CD14-positive monocyte (primary cell): Measurements from ENCODE around the gene ZBTB7C. TPM values are rescaled to one million over a fixed set of nuclear protein-coding genes. Genes with fewer than 3 reads are reported as not detected.

Experiments used
- DNase-seq, 3 donors: peaks; one replicate each; pipeline ENCODE4 v3.0.0-alpha.2; 2011 to 2022
- H2AFZ ChIP-seq: 2 replicates; pipeline ENCODE4 v1.6.0; 2012; ENCODE audit warnings: mild to moderate bottlenecking, low read depth, low read length, inconsistent platforms; ENCODE audit not compliant: insufficient read depth, poor library complexity, severe bottlenecking
- H3K27ac ChIP-seq, 2 donors: 1 replicate in 1 of 2; 2 replicates in 1 of 2; pipeline ENCODE4 v1.5.1; 2012 to 2013; ENCODE audit warnings: low read length in 2 of 2, control low read depth in 1 of 2, inconsistent platforms in 1 of 2, low read depth in 1 of 2, mild to moderate bottlenecking in 1 of 2
- H3K27me3 ChIP-seq, 2 donors: one replicate each; pipeline versions ENCODE4 v1.6.0 to v1.6.1; 2011 to 2013; ENCODE audit warnings: low read length in 2 of 2; ENCODE audit not compliant: control insufficient read depth in 2 of 2, insufficient read depth in 2 of 2
- H3K36me3 ChIP-seq, 2 donors: replicated peaks in 1 of 2; 1 replicate in 1 of 2; 2 replicates in 1 of 2; pipeline versions ENCODE4 v1.5.1 to v1.6.1; 2012 to 2013; ENCODE audit warnings: low read length in 2 of 2, control low read depth in 1 of 2, inconsistent platforms in 1 of 2, mild to moderate bottlenecking in 1 of 2; ENCODE audit not compliant: insufficient read depth in 2 of 2, control insufficient read depth in 1 of 2
- H3K4me1 ChIP-seq, 2 donors: 1 replicate in 1 of 2; 2 replicates in 1 of 2; pipeline versions ENCODE4 v1.5.1 to v1.6.1; 2012 to 2013; ENCODE audit warnings: low read length in 2 of 2, control low read depth in 1 of 2, inconsistent platforms in 1 of 2, mild to moderate bottlenecking in 1 of 2, moderate library complexity in 1 of 2; ENCODE audit not compliant: insufficient read depth in 2 of 2, control insufficient read depth in 1 of 2
- H3K4me2 ChIP-seq: replicated peaks from 2 replicates; pipeline ENCODE3; 2012; ENCODE audit warnings: low read length, moderate library complexity, mild to moderate bottlenecking; ENCODE audit not compliant: poor library complexity, severe bottlenecking; ENCODE audit errors: extremely low read depth
- H3K4me3 ChIP-seq, 3 experiments: fragments of 200-600 bp in 1 of 3; sonication (generic) in 1 of 3; replicated peaks in 1 of 3; 1 replicate in 2 of 3; 2 replicates in 1 of 3; pipeline ENCODE4 v1.5.1; 2011 to 2013; ENCODE audit warnings: low read length in 3 of 3, mild to moderate bottlenecking in 3 of 3, control low read depth in 2 of 3, low read depth in 2 of 3, inconsistent platforms in 1 of 3, moderate library complexity in 1 of 3
- H3K79me2 ChIP-seq: 2 replicates; pipeline ENCODE4 v1.6.0; 2012; ENCODE audit warnings: mild to moderate bottlenecking, control low read depth, inconsistent platforms, low read length, moderate library complexity; ENCODE audit not compliant: insufficient read depth
- H3K9ac ChIP-seq: 2 replicates; pipeline ENCODE4 v1.6.0; 2017; ENCODE audit warnings: low read length, mild to moderate bottlenecking; ENCODE audit not compliant: insufficient read depth, poor library complexity, severe bottlenecking
- H3K9me3 ChIP-seq, 2 donors: replicated peaks in 1 of 2; 1 replicate in 1 of 2; 2 replicates in 1 of 2; pipeline versions ENCODE4 v1.5.1 to v1.6.1; 2012 to 2013; ENCODE audit warnings: low read length in 2 of 2, control low read depth in 1 of 2; ENCODE audit not compliant: control insufficient read depth in 1 of 2, insufficient read depth in 1 of 2
- H4K20me1 ChIP-seq: 2 replicates; pipeline ENCODE4 v1.6.0; 2012; ENCODE audit warnings: mild to moderate bottlenecking, low read length, control low read depth, moderate library complexity; ENCODE audit not compliant: insufficient read depth
- H3K27ac Mint-ChIP-seq, 7 donors: one replicate each; pipeline ENCODE4 v1.8.0; 2020; ENCODE audit warnings: mild to moderate bottlenecking in 7 of 7, mixed read lengths in 7 of 7, moderate library complexity in 6 of 7, inconsistent platforms in 2 of 7
- H3K27me3 Mint-ChIP-seq, 3 donors: one replicate each; pipeline ENCODE4 v1.8.0; 2021 to 2022; ENCODE audit warnings: low read depth in 3 of 3, mild to moderate bottlenecking in 3 of 3, mixed read lengths in 3 of 3, moderate library complexity in 3 of 3, inconsistent platforms in 1 of 3
- H3K36me3 Mint-ChIP-seq, 2 donors: one replicate each; pipeline ENCODE4 v1.8.0; 2020; ENCODE audit warnings: mixed read lengths in 2 of 2, inconsistent platforms in 1 of 2, mild to moderate bottlenecking in 1 of 2
- H3K4me1 Mint-ChIP-seq: one replicate; pipeline ENCODE4 v1.8.0; 2020; ENCODE audit warnings: mild to moderate bottlenecking, mixed read lengths
- H3K4me3 Mint-ChIP-seq, 2 donors: one replicate each; pipeline ENCODE4 v1.8.0; 2020; ENCODE audit warnings: mild to moderate bottlenecking in 2 of 2, mixed read lengths in 2 of 2, moderate library complexity in 1 of 2
- H3K9me3 Mint-ChIP-seq, 7 donors: one replicate each; pipeline ENCODE4 v1.8.0; 2020 to 2022; ENCODE audit warnings: mixed read lengths in 7 of 7, mild to moderate bottlenecking in 6 of 7, moderate library complexity in 6 of 7, inconsistent platforms in 2 of 7
- whole genome bisulfite sequencing: methylation state at CpG from one replicate; pipeline ENCODE4 v1.1.5; 2013; ENCODE audit warnings: missing lambda C conversion rate; ENCODE audit not compliant: insufficient coverage; 5-methylcytosine and 5-hydroxymethylcytosine counted together
- intact Hi-C, 2 donors: fragments of 100-400 bp; cut with micrococcal nuclease; formaldehyde crosslinking; loops; one replicate each; pipeline versions ENCODE4 v1.15.0 to v1.15.1; 2023
- polyA plus RNA-seq, 3 donors: library from polyadenylated mRNA; depleted of rRNA in 1 of 3; unstranded in 2 of 3; stranded (reverse) in 1 of 3; fragments of 300-500 nt in 2 of 3; fragments of >200 nt in 1 of 3; fragmentation: Illumina TruSeq in 2 of 3; gene quantifications; 1 replicate in 2 of 3; 2 replicates in 1 of 3; pipeline ENCODE4 v1.2.3, GENCODE V29; 2012 to 2021
- TF ChIP-seq, protein P1 (sequence below): fragments of 200-600 bp; IDR thresholded peaks from one replicate; pipeline ENCODE4 v1.8.0; 2022; ENCODE audit warnings: antibody characterized with exemption, mild to moderate bottlenecking

The ZBTB7C gene
- polyA plus RNA-seq, 3 donors, result 0.03 to 0.09 TPM; not detected in 1

DNA sequence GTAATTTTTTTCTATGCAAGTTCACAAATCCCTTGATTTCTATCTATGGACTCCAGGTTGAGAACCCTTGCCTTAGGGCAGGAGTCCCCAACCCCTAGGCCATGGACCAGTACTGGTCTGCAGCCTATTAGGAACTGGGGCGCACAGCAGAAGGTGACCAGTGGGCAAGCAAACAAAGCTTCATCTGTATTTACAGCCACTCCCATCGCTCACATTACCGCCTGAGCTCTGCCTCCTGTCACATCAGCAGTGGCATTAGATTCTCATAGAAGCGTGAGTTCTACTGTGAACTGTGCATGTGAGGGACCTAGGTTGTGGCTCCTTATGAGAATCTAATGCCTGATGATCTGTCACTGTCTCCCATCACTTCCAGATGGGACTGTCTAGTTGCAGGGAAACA lies 408.5 kb downstream of the ZBTB7C start:
- H3K36me3 ChIP-seq, result no peaks in the 10 kb centered on the region
- H3K9me3 ChIP-seq, result peaks cover 6 to 9% of the 10 kb centered on the region in 2 donors
- peaks cover 25 to 32% of the 10 kb centered on the region in 2 donors for H3K4me1 ChIP-seq
- TF ChIP-seq, protein P1, sequence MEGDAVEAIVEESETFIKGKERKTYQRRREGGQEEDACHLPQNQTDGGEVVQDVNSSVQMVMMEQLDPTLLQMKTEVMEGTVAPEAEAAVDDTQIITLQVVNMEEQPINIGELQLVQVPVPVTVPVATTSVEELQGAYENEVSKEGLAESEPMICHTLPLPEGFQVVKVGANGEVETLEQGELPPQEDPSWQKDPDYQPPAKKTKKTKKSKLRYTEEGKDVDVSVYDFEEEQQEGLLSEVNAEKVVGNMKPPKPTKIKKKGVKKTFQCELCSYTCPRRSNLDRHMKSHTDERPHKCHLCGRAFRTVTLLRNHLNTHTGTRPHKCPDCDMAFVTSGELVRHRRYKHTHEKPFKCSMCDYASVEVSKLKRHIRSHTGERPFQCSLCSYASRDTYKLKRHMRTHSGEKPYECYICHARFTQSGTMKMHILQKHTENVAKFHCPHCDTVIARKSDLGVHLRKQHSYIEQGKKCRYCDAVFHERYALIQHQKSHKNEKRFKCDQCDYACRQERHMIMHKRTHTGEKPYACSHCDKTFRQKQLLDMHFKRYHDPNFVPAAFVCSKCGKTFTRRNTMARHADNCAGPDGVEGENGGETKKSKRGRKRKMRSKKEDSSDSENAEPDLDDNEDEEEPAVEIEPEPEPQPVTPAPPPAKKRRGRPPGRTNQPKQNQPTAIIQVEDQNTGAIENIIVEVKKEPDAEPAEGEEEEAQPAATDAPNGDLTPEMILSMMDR, result no peak
- peak overlapping the region in 3 of 7 donors; percentile 49 to 90 (median 66) for H3K27ac Mint-ChIP-seq
- no peaks in the 10 kb centered on the region for H4K20me1 ChIP-seq
- H3K4me3 Mint-ChIP-seq, result no peak overlapping the region
- no peaks in the 10 kb centered on the region for H3K27me3 ChIP-seq
- intact Hi-C loops, result no loop called here
- H3K4me2 ChIP-seq, result no peak overlapping the region
- no peak overlapping the region for H3K9ac ChIP-seq
- DNase-seq, result no peak
- no peak overlapping the region for H3K4me3 ChIP-seq
- H3K79me2 ChIP-seq, result no peaks in the 10 kb centered on the region
- peaks cover 25% of the 10 kb centered on the region for H3K4me1 Mint-ChIP-seq
- H2AFZ ChIP-seq, result no peak overlapping the region
- peaks cover 2 to 17% (median 12%) of the 10 kb centered on the region in 7 donors for H3K9me3 Mint-ChIP-seq
- 100% methylated on average over 1 of the region's 4 CpGs for WGBS
- H3K27me3 Mint-ChIP-seq, result peaks cover 0 to 4% (median 2%) of the 10 kb centered on the region in 3 donors
- H3K27ac ChIP-seq, result peak overlapping the region in 1 of 2 donors; percentile 82
- H3K36me3 Mint-ChIP-seq, result peaks cover 2 to 3% of the 10 kb centered on the region in 2 donors

DNA sequence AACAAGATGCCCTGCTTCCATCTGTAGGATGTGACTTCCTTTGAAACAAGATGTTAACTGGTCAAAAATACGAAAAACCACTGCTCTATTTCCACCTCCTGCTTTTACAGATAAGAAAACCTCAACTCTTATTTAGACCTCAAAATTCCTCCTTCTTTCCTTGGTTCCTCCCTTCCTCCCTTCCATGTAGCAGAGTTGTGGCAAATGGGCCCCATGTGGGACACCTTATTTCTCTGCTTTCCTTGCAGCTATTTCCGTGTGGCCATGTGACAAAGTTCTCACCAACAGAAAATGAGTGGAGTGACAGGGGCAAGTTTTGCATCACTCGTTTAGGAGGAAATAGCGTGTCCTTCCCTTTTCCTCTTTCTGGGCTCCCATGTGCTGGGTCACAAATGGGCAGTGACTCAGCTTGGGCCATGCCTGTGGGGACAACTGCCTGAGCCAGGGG lies 409.4 kb downstream of the ZBTB7C start:
- Histone ChIP-seq H3K9ac (no peak overlapping the region), H3K4me1 (peaks cover 25 to 32% of the 10 kb centered on the region in 2 donors), H3K27ac (peak overlapping the region; percentile 64 to 82), H3K36me3 (no peaks in the 10 kb centered on the region), H2AFZ (peak overlapping the region; percentile 66), H3K9me3 (peaks cover 6 to 9% of the 10 kb centered on the region in 2 donors), H3K27me3 (no peaks in the 10 kb centered on the region), H4K20me1 (no peaks in the 10 kb centered on the region), H3K4me2 (no peak overlapping the region), H3K4me3 (no peak overlapping the region), H3K79me2 (no peaks in the 10 kb centered on the region)
- WGBS, result 7% methylated on average over 3 of the region's 4 CpGs
- Mint-ChIP-seq H3K4me1 (peaks cover 25% of the 10 kb centered on the region), H3K27me3 (peaks cover 0 to 4% (median 4%) of the 10 kb centered on the region in 3 donors), H3K4me3 (peak overlapping the region in 1 of 2 donors; percentile 84), H3K36me3 (peaks cover 2 to 3% of the 10 kb centered on the region in 2 donors), H3K9me3 (peaks cover 2 to 17% (median 12%) of the 10 kb centered on the region in 7 donors), H3K27ac (peak overlapping the region; percentile 89 to 94 (median 93))
- TF ChIP-seq, protein P1, result no peak
- intact Hi-C loops, result no loop called here
- peak; percentile 84 to 94 (median 93) for DNase-seq
